WTC11 (cell line): ENCODE measurements around the gene LAMA5. TPM values are rescaled to one million over a fixed set of nuclear protein-coding genes. Genes with fewer than 3 reads are reported as not detected.

Experiments
- ATAC-seq: fragments of 200-7000 bp; cut with Tn5 transposase; 2 replicates; pipeline ENCODE4 v1.10.0; 2021; ENCODE audit warnings: mild to moderate bottlenecking, moderate library complexity
- CTCF ChIA-PET: fragments of 300-600 bp; sonication (Branson Sonifier 250); formaldehyde crosslinking; loops from one replicate; lab custom pipeline; 2021; ENCODE audit warnings: antibody characterized with exemption; lab: Charles Lee
- POLR2A ChIA-PET: fragments of 350-600 bp; sonication (Branson Sonifier 250); formaldehyde crosslinking; loops from one replicate; lab custom pipeline; 2021; ENCODE audit warnings: antibody characterized with exemption; lab: Charles Lee
- DNase-seq: peaks from one replicate; pipeline ENCODE4 v3.0.0; 2021; ENCODE audit warnings: low spot score
- H3K27ac Mint-ChIP-seq: 2 replicates; pipeline ENCODE4 v1.8.0; 2021; ENCODE audit warnings: mixed read lengths
- H3K27me3 Mint-ChIP-seq: 2 replicates; pipeline ENCODE4 v1.8.0; 2021; ENCODE audit warnings: low read depth, mild to moderate bottlenecking, moderate library complexity, mixed read lengths
- H3K36me3 Mint-ChIP-seq: 2 replicates; pipeline ENCODE4 v1.8.0; 2021; ENCODE audit warnings: mixed read lengths
- H3K4me1 Mint-ChIP-seq: 2 replicates; pipeline ENCODE4 v1.8.0; 2022; ENCODE audit warnings: mixed read lengths
- H3K4me3 Mint-ChIP-seq: 2 replicates; pipeline ENCODE4 v1.8.0; 2021; ENCODE audit warnings: mild to moderate bottlenecking, moderate library complexity, mixed read lengths
- H3K9me3 Mint-ChIP-seq: 2 replicates; pipeline ENCODE4 v1.8.0; 2021; ENCODE audit warnings: mixed read lengths
- ATF1 ChIP-seq: sonication (generic); formaldehyde crosslinking; IDR thresholded peaks from 2 replicates; pipeline ENCODE4 v1.8.1; 2023; ENCODE audit warnings: mild to moderate bottlenecking, moderate library complexity, missing genetic modification reagents
- ATF2 ChIP-seq: sonication (generic); formaldehyde crosslinking; IDR thresholded peaks from 2 replicates; pipeline ENCODE4 v1.8.1; 2022; ENCODE audit warnings: low read depth, missing genetic modification reagents, borderline replicate concordance
- CBFB ChIP-seq: sonication (generic); formaldehyde crosslinking; IDR thresholded peaks from 2 replicates; pipeline ENCODE4 v1.8.1; 2022; ENCODE audit warnings: mild to moderate bottlenecking, low read depth, missing genetic modification reagents
- CREB1 ChIP-seq: sonication (generic); formaldehyde crosslinking; IDR thresholded peaks from 2 replicates; pipeline ENCODE4 v1.8.0; 2023; ENCODE audit warnings: mild to moderate bottlenecking, missing genetic modification reagents
- CREM ChIP-seq: sonication (generic); formaldehyde crosslinking; IDR thresholded peaks from 2 replicates; pipeline ENCODE4 v1.8.1; 2022; ENCODE audit warnings: mild to moderate bottlenecking, missing genetic modification reagents, moderate library complexity
- ELF4 ChIP-seq: sonication (generic); formaldehyde crosslinking; IDR thresholded peaks from 2 replicates; pipeline ENCODE4 v1.8.1; 2022; ENCODE audit warnings: low read depth, mild to moderate bottlenecking, moderate library complexity, missing genetic modification reagents
- ERG ChIP-seq: fragments of 250-450 bp; sonication (Bioruptor Pico); IDR thresholded peaks from 2 replicates; pipeline ENCODE4 v1.8.0; 2021; ENCODE audit warnings: mild to moderate bottlenecking
- FOXK1 ChIP-seq: sonication (generic); formaldehyde crosslinking; IDR thresholded peaks from 2 replicates; pipeline ENCODE4 v1.8.0; 2022; ENCODE audit warnings: mild to moderate bottlenecking, moderate library complexity, missing genetic modification reagents
- FOXP1 ChIP-seq: sonication (generic); formaldehyde crosslinking; IDR thresholded peaks from 2 replicates; pipeline ENCODE4 v1.8.0; 2022; ENCODE audit warnings: missing genetic modification reagents, mild to moderate bottlenecking, moderate library complexity, borderline replicate concordance
- FOXP4 ChIP-seq: sonication (generic); formaldehyde crosslinking; IDR thresholded peaks from 2 replicates; pipeline ENCODE4 v1.8.0; 2022; ENCODE audit warnings: mild to moderate bottlenecking, missing genetic modification reagents
- GABPB1 ChIP-seq: sonication (generic); formaldehyde crosslinking; IDR thresholded peaks from 2 replicates; pipeline ENCODE4 v1.8.1; 2023; ENCODE audit warnings: mild to moderate bottlenecking, missing genetic modification reagents
- GTF2I ChIP-seq: fragments of 250-450 bp; sonication (Bioruptor Pico); conservative IDR thresholded peaks from 2 replicates; pipeline ENCODE4 v1.4.0; 2021; ENCODE audit warnings: mild to moderate bottlenecking
- HMGA2 ChIP-seq: fragments of 250-450 bp; sonication (Bioruptor Pico); IDR thresholded peaks from 2 replicates; pipeline ENCODE4 v1.4.0; 2021; ENCODE audit warnings: mild to moderate bottlenecking, moderate library complexity
- JUN ChIP-seq: sonication (generic); formaldehyde crosslinking; IDR thresholded peaks from 2 replicates; pipeline ENCODE4 v1.8.0; 2023; ENCODE audit warnings: mild to moderate bottlenecking, missing genetic modification reagents
- MXD4 ChIP-seq: fragments of 250-450 bp; sonication (Bioruptor Pico); IDR thresholded peaks from 2 replicates; pipeline ENCODE4 v1.8.0; 2021; ENCODE audit warnings: mild to moderate bottlenecking, moderate library complexity, borderline replicate concordance
- NR1H2 ChIP-seq: sonication (generic); formaldehyde crosslinking; IDR thresholded peaks from 2 replicates; pipeline ENCODE4 v1.9.0; 2021; ENCODE audit warnings: mild to moderate bottlenecking, moderate library complexity, missing genetic modification reagents
- OVOL2 ChIP-seq: fragments of 250-450 bp; sonication (Bioruptor Pico); IDR thresholded peaks from 2 replicates; pipeline ENCODE4 v1.9.0; 2021; ENCODE audit warnings: mild to moderate bottlenecking, borderline replicate concordance
- PREB ChIP-seq: sonication (generic); formaldehyde crosslinking; IDR thresholded peaks from 2 replicates; pipeline ENCODE4 v1.8.1; 2022; ENCODE audit warnings: mild to moderate bottlenecking, missing genetic modification reagents, moderate library complexity, borderline replicate concordance
- SMAD3 ChIP-seq: sonication (generic); formaldehyde crosslinking; IDR thresholded peaks from 2 replicates; pipeline ENCODE4 v1.8.0; 2022; ENCODE audit warnings: missing genetic modification reagents, mild to moderate bottlenecking, borderline replicate concordance
- SOX15 ChIP-seq: fragments of 250-450 bp; sonication (Bioruptor Pico); IDR thresholded peaks from 2 replicates; pipeline ENCODE4 v1.9.0; 2021; ENCODE audit warnings: mild to moderate bottlenecking
- TCF7 ChIP-seq: sonication (generic); formaldehyde crosslinking; IDR thresholded peaks from 2 replicates; pipeline ENCODE4 v1.8.0; 2022; ENCODE audit warnings: mild to moderate bottlenecking, low read depth, missing genetic modification reagents, moderate library complexity
- TEAD1 ChIP-seq: sonication (generic); formaldehyde crosslinking; IDR thresholded peaks from 2 replicates; pipeline ENCODE4 v1.8.0; 2022; ENCODE audit warnings: mild to moderate bottlenecking, missing genetic modification reagents
- ZNF138 ChIP-seq: sonication (generic); formaldehyde crosslinking; conservative IDR thresholded peaks from 2 replicates; pipeline ENCODE4 v1.8.1; 2022; ENCODE audit warnings: mild to moderate bottlenecking, moderate library complexity, missing genetic modification reagents
- ZNF219 ChIP-seq: sonication (generic); formaldehyde crosslinking; IDR thresholded peaks from 2 replicates; pipeline ENCODE4 v1.8.0; 2023; ENCODE audit warnings: missing genetic modification reagents, mild to moderate bottlenecking, borderline replicate concordance
- ZNF396 ChIP-seq: fragments of 250-450 bp; sonication (Bioruptor Pico); IDR thresholded peaks from 2 replicates; pipeline ENCODE4 v1.8.0; 2021; ENCODE audit warnings: mild to moderate bottlenecking, moderate library complexity, borderline replicate concordance
- ZNF423 ChIP-seq: fragments of 250-450 bp; sonication (Bioruptor Pico); IDR thresholded peaks from 2 replicates; pipeline ENCODE4 v2.1.2; 2022; ENCODE audit warnings: mild to moderate bottlenecking, moderate library complexity
- ZNF671 ChIP-seq: fragments of 250-450 bp; sonication (Bioruptor Pico); IDR thresholded peaks from 2 replicates; pipeline ENCODE4 v1.8.0; 2021; ENCODE audit warnings: mild to moderate bottlenecking
- total RNA-seq: library from RNA; stranded (reverse); gene quantifications from 3 replicates; pipeline ENCODE4 v1.2.3, GENCODE V29; 2021
- TF ChIP-seq, protein P1 (sequence below): sonication (generic); formaldehyde crosslinking; IDR thresholded peaks from 2 replicates; pipeline ENCODE4 v1.8.1; 2023; ENCODE audit warnings: mild to moderate bottlenecking, missing genetic modification reagents

Gene LAMA5
- total RNA-seq, 1 experiment from 2014 or later, result 329 TPM

DNA sequence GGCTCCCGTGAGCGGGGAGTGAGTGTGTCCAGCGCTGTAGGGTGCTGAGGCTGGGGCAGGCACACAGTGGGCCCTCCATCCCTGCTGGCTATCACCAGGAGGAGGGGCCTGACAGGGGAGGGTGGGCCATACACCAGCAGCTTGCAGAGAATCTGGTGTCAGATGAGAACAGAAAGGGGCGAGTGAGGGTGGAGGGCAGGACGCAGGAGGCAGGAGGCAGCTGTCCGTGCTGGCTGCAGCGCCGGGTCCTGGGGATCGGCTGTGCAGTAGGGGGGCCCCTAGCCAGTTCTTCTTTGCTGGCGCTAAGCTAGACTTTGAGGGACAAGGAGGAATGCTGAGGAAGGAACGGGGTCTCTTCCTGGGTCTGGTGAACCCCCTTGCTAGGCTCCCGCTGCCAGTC, 41.5 kb upstream of the LAMA5 start (continued):
- TF ChIP-seq ERG (no peak), PREB (CRISPR knock-in tag) (no peak), ATF2 (no peak), SMAD3 (CRISPR knock-in tag) (no peak), ATF1 (CRISPR knock-in tag) (no peak), OVOL2 (CRISPR knock-in tag) (no peak), ZNF423 (no peak), FOXP4 (CRISPR knock-in tag) (no peak), MXD4 (no peak)

DNA sequence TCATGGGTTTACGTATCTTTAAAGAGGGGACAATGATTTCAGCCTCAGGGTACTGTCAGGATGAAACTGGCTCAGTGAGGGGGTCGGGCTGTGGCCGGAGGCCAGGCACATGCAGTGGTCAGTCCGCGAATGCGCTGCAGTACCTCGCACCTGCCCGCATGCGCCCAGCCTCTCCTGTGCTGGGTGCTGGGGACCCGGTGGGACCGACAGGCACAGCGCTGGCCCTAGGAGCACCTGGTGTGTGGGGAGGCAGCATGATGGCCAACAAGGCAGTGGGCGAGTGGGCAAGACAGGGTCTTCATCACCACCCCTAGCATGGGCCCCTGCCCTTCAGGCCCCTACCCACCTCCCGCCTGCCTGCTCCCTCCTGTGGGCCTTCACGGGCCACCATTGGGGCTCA, 40.9 kb upstream of the LAMA5 start:
- DNase-seq (no peak), ATAC-seq (no peak)
- Mint-ChIP-seq H3K36me3 (no peaks in the 10 kb centered on the region), H3K4me3 (peak overlapping the region; percentile 67), H3K9me3 (no peaks in the 10 kb centered on the region), H3K27me3 (peaks cover 5% of the 10 kb centered on the region), H3K4me1 (peaks cover 9% of the 10 kb centered on the region), H3K27ac (no peak overlapping the region)
- TF ChIP-seq ZNF671 (CRISPR knock-in tag) (no peak), FOXK1 (CRISPR knock-in tag) (no peak), TCF7 (CRISPR knock-in tag) (no peak), CREM (CRISPR knock-in tag) (no peak), FOXP1 (CRISPR knock-in tag) (no peak), SOX15 (CRISPR knock-in tag) (no peak), CREB1 (CRISPR knock-in tag) (no peak), ZNF219 (CRISPR knock-in tag) (no peak), ATF1 (CRISPR knock-in tag) (no peak), ZNF396 (CRISPR knock-in tag) (no peak), GTF2I (CRISPR knock-in tag) (no peak), JUN (no peak), ZNF138 (CRISPR knock-in tag) (no peak), CBFB (CRISPR knock-in tag) (no peak), HMGA2 (CRISPR knock-in tag) (no peak), ELF4 (CRISPR knock-in tag) (no peak), GABPB1 (CRISPR knock-in tag) (no peak), NR1H2 (no peak), TEAD1 (CRISPR knock-in tag) (no peak)
- TF ChIP-seq, protein P1, sequence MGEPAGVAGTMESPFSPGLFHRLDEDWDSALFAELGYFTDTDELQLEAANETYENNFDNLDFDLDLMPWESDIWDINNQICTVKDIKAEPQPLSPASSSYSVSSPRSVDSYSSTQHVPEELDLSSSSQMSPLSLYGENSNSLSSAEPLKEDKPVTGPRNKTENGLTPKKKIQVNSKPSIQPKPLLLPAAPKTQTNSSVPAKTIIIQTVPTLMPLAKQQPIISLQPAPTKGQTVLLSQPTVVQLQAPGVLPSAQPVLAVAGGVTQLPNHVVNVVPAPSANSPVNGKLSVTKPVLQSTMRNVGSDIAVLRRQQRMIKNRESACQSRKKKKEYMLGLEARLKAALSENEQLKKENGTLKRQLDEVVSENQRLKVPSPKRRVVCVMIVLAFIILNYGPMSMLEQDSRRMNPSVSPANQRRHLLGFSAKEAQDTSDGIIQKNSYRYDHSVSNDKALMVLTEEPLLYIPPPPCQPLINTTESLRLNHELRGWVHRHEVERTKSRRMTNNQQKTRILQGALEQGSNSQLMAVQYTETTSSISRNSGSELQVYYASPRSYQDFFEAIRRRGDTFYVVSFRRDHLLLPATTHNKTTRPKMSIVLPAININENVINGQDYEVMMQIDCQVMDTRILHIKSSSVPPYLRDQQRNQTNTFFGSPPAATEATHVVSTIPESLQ (CRISPR knock-in tag), result no peak
- CTCF ChIA-PET, result no interaction called here
- POLR2A ChIA-PET, result no interaction called here
